ENCODE results near the gene NCAPD3. TPM values are rescaled to one million over a fixed set of nuclear protein-coding genes. Genes with fewer than 3 reads are reported as not detected.

Gene NCAPD3
- total and polyA plus RNA-seq, 9 of the 15 experiments (the other 6 are each of a cell fraction or from before 2014, with no cell fraction given): 23.6 to 80.6 (median 58.6) TPM

DNA sequence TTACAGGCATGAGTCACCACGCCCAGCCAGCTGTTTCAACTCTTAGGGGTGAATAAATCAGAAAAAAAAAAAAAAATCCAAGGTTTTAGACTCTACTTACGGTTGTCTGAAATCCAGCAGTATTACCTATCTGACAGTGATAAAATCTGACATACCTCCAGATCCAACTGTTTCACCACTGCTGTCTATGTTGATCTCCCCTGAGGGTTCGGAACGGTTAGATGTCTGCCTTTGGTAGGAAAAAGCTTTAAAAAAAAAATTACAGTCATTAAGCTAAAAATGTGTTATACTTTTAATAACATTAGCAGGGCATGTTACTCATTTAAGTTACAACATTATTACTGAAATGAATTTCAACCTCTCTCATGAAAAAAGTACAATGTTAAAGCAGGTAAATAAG lies 21.1 kb downstream of the NCAPD3 start:
- no peaks in the 10 kb centered on the region for H3K4me1 ChIP-seq (replicated peaks in 1 of 2; ENCODE audit: control insufficient read depth in 2 of 2, insufficient read depth in 2 of 2, low read length in 2 of 2)
- no peak for DNase-seq (ENCODE audit: extremely low read depth in 1 of 4, low spot score in 3 of 4)
- BruUV-seq (replicated peaks): no TSS peak
- H3K79me2 ChIP-seq (ENCODE audit: control insufficient read depth, insufficient read depth, low read length): no peaks in the 10 kb centered on the region; the same call in 2 of the 3 replicates
- H3K9me3 ChIP-seq (replicated peaks; ENCODE audit: control insufficient read depth, insufficient read depth, low read depth, low read length): no peaks in the 10 kb centered on the region
- TF ChIP-seq DDX20 (tag; IDR thresholded peaks at IDR 0.05; ENCODE audit: low read depth) (no peak), HMGN3 (IDR thresholded peaks at IDR 0.05; ENCODE audit: borderline replicate concordance, extremely low read depth, insufficient read length, low read depth, low read length) (no peak), ZBTB1 (CRISPR knock-in tag; IDR thresholded peaks at IDR 0.05; ENCODE audit: borderline replicate concordance, low read depth) (no peak), FOXJ3 (CRISPR knock-in tag; IDR thresholded peaks at IDR 0.05) (no peak), KLF6 (CRISPR knock-in tag; IDR thresholded peaks at IDR 0.05; ENCODE audit: borderline replicate concordance) (no peak), ZNF431 (CRISPR knock-in tag; IDR thresholded peaks at IDR 0.05) (no peak), ADNP (tag; IDR thresholded peaks at IDR 0.05) (no peak), ZKSCAN3 (CRISPR knock-in tag; IDR thresholded peaks at IDR 0.05) (no peak), CXXC5 (CRISPR knock-in tag; IDR thresholded peaks at IDR 0.05) (no peak), ZNF780A (CRISPR knock-in tag; IDR thresholded peaks at IDR 0.05) (no peak), ARHGAP35 (IDR thresholded peaks at IDR 0.05; ENCODE audit: partially characterized antibody) (no peak)
- no peak overlapping the region for H3K4me2 ChIP-seq (ENCODE audit: insufficient read depth, low read length)
- H3K27me3 ChIP-seq (ENCODE audit: control insufficient read depth in 2 of 2, insufficient read depth in 2 of 2, low read length in 2 of 2): no peaks in the 10 kb centered on the region
- H3K4me3 ChIP-seq: no peak overlapping the region
- ATAC-seq: no peak
- ChIA-PET CTCF (ENCODE audit: low intra/inter-chr PET ratio) (no interaction called here), POLR2A (no interaction called here)
- peaks cover 95% of the 10 kb centered on the region for H3K36me3 ChIP-seq (ENCODE audit: control insufficient read depth, insufficient read depth, low read length)
- no peaks in the 10 kb centered on the region for H4K20me1 ChIP-seq (replicated peaks; ENCODE audit: control insufficient read depth, insufficient read depth, low read length)
- H3K9ac ChIP-seq (ENCODE audit: insufficient read depth in 1 of 2, low read depth in 2 of 2, low read length in 2 of 2): no peak overlapping the region
- in situ Hi-C loops (cut with MboI) (no loop called here), intact Hi-C loops (cut with micrococcal nuclease) (no loop called here)
- H3K27ac ChIP-seq (ENCODE audit: extremely low read depth, low read depth, low read length): no peak overlapping the region
- H2AFZ ChIP-seq (ENCODE audit: low read depth, low read length): no peak overlapping the region
- no peaks in the 10 kb centered on the region for H3K9me1 ChIP-seq (ENCODE audit: control insufficient read depth, insufficient read depth, low read length)
- no peak for FAIRE-seq
- 100% methylated on average over 3 of the region's 4 CpGs for WGBS (ENCODE audit: insufficient coverage, low coverage, missing lambda C conversion rate)
